ENCODE results near the gene STX16.

STX16 gene

GRCh38 chr20:58707770-58708169, 56.7 kb downstream of the STX16 start:
- TF ChIP-seq, protein P1, sequence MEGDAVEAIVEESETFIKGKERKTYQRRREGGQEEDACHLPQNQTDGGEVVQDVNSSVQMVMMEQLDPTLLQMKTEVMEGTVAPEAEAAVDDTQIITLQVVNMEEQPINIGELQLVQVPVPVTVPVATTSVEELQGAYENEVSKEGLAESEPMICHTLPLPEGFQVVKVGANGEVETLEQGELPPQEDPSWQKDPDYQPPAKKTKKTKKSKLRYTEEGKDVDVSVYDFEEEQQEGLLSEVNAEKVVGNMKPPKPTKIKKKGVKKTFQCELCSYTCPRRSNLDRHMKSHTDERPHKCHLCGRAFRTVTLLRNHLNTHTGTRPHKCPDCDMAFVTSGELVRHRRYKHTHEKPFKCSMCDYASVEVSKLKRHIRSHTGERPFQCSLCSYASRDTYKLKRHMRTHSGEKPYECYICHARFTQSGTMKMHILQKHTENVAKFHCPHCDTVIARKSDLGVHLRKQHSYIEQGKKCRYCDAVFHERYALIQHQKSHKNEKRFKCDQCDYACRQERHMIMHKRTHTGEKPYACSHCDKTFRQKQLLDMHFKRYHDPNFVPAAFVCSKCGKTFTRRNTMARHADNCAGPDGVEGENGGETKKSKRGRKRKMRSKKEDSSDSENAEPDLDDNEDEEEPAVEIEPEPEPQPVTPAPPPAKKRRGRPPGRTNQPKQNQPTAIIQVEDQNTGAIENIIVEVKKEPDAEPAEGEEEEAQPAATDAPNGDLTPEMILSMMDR (conservative IDR thresholded peaks at IDR 0.05): no peak
- no peak overlapping the region for H3K27ac ChIP-seq

- TF ChIP-seq, protein P1 (conservative IDR thresholded peaks at IDR 0.05): no peak
- no peak overlapping the region for H3K27ac ChIP-seq
Measured at GRCh38 chr20:58708246-58708931, 57.3 kb downstream of the STX16 start.

GRCh38 chr20:58709013-58709702, 58.1 kb downstream of the STX16 start:
- H3K27ac ChIP-seq: no peak overlapping the region
- TF ChIP-seq, protein P1 (conservative IDR thresholded peaks at IDR 0.05): no peak

DNA sequence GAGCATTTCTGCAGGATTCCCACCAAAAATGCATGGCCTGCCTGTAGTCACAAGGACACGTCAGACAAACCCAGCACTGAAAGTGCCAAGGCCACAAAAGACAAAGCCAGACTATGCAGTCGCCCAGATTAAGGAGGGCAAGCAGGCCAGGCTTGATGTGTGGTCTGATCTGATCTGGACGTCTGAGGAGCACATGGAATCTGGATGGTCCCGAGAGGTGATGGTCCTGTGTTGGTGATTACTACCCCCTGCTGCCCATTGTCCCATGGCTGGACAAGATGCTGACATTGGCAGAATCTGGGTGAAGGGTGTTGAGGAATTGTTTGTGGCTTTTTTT, 58.6 kb downstream of the STX16 start:
- TF ChIP-seq, protein P1 (conservative IDR thresholded peaks at IDR 0.05): no peak
- H3K27ac ChIP-seq: no peak overlapping the region

DNA sequence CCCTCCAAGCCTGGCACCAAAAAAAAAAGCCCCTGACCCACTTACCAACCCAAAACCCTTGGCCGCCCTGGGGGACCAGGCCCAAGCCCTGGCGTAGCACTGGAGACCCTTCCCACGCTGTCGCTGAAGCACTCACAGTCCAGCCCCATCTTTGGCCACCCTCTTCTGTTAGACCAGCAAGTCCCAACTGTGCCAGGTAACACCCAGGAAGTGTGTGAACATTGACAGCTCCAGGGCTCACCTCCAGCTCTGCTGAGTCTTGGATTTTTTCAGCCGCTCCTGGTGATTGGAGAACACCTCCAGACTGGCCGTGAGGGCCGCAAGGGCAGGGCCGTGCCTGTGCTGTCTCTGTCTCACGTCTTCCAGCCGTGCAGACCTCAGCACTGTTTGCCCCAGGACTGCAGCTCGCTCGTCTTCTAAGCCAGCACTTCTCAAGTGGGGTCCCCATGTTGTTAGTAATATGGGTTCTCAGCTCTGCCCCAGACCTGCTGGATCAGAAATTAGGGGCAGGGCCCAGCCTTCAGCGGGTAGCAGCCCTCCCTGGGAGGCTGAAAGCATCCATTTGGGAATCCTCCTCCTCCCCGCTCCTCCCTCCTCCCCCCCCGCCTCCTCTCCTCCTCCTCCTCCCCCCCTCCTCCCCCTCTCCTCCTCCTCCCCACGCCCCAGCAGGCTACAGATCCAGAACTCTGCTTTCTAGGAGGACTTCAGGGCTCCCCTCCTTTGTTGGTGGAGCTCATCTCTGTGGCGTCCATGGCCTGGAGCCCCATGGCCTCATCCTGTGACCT, 59.6 kb downstream of the STX16 start:
- TF ChIP-seq, protein P1 (conservative IDR thresholded peaks at IDR 0.05): no peak
- H3K27ac ChIP-seq: no peak overlapping the region

DNA sequence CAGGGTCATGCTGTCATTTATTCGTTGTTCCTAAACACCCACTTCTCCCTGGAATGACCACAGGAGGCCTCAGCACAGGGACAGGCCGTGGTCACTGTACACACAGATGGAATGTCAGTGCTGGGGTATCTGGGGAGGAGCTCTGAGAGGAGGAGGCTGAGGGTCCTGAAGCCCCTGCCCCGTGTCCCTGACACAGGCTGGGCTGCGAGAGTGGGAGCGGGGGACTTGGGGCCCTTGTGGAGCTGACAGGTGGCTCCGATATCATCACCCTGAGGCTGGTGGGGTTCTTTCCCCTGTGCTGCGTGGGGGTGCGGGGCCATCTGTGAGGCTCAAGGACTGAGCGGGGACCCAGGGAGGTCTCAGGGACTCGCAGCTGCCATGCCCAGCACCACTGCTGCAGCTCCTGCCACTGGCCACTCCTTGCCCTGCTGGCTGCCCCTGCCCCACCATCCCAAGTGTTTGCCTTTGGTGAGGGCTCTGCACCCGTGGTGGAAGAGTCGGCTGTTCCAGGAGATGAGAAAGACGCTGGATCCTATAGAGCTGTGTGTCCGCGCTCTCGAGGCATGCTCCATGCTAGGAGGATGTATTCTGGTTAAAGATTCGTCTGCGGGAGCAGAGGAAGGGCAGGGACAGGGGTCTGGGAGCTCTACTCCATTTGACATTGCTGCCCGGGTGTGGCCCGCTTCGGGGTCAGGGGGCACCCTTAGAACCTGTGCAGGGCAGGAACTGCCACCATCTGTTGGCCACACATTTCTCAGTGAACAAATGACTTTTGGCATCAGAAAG, 60.4 kb downstream of the STX16 start:
- TF ChIP-seq, protein P1 (conservative IDR thresholded peaks at IDR 0.05): no peak
- no peak overlapping the region for H3K27ac ChIP-seq

All from VCaP (cell line).